Right ventricle myocardium superior (tissue), 1 donor: Measurements from ENCODE around the gene ANO4. TPM values are rescaled to one million over a fixed set of nuclear protein-coding genes. Genes with fewer than 3 reads are reported as not detected.
"Not testable (repeated sequence)": the region's sequence is repeated elsewhere in the genome, so short reads cannot be mapped to it uniquely, and the experiment has no call there.

ENCODE experiments used
- ATAC-seq: fragments of 200-7000 bp; cut with Tn5 transposase; one replicate; pipeline ENCODE4 v1.9.1; 2020; ENCODE audit warnings: mild to moderate bottlenecking; ENCODE audit not compliant: poor library complexity
- DNase-seq: peaks from one replicate; pipeline ENCODE4 v3.0.0-alpha.2; 2020
- intact Hi-C: fragments of 100-400 bp; cut with DNase I; formaldehyde crosslinking; loops from one replicate; pipeline ENCODE4 v1.11.2; 2022
- total RNA-seq: library from RNA; stranded (reverse); fragmentation: NEBNext Ultra II Directional; extraction: Animal tissue kit (Norgen Biotek cat#: 25700); gene quantifications from one replicate; pipeline ENCODE4 v1.2.1, GENCODE V29; 2021
- donor health status: DM: no; HTN: yes; CAD: no; lungs with severe emphysema.

The ANO4 gene
- total RNA-seq, 1 donor from 2014 or later = not detected

DNA sequence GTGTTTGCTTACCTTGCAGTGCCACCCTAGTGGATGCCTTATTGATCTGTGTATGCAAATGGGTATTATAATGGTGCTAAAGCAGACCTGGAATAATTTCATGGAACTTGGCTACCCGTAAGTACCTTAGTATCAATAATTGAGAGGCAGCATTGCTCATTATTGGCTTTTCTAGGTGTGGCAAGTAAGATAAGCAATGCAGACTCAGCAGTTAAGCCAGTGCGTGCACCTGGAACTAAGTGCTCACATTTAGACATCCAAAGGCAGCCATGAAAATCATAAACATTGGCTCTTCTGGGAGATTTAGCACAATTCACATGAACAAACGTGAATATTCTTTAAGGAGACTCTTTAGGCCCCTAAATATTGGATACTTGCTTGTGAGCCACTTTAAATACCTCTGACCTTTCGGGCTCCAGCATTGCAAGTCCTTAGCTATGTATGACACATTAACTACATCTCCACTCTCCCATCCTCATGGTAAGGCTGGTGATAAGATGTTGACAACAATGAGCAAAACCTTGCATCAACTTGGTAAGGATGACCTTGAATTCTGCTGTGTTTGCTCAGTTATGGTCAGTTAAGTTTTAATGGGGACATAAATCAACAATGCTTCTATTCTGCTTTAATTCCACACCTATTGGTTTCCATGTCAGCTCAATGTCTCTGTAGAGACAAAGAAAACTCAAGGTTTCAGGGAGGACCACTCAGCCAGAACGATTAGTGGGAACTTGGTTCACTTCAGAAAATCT lies 303.4 kb downstream of the ANO4 start:
- ATAC-seq = no peak
- DNase-seq = no peak
- intact Hi-C loops = no loop called here

DNA sequence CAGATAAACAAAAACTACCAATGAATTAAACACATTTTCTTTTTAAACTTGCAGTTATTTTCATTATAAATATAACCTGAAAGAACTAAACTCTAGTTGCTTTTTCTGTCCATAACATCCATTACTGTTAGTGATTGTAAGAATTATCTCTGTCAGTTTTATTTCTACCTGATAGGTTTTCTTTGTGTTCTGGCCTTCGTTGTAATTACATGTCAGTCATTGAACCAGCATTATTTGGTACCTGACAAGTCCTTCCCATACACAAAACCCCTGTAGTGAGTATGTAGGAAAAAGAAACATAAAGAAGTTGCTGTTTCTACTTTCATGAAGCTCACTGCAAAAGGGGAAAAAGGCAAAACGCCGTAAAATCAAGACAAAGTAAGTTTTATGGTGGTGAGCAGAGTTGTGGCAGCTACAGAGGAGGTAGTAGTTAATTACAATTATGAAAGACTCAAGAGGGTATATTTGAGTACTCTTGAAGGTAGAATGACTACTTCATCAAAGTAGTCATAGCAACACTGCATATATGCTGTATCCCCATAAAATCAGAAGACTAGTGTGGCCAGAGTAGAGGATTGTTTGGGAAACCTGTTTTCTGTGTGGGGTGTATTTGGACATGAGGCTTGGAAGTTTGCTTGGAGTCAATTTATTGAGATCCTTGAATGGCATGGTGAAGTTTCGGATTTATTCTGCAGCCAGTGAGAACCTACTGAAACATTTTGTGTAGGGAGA lies 312.6 kb downstream of the ANO4 start:
- no peak for ATAC-seq
- DNase-seq = no peak
- intact Hi-C loops = no loop called here

DNA sequence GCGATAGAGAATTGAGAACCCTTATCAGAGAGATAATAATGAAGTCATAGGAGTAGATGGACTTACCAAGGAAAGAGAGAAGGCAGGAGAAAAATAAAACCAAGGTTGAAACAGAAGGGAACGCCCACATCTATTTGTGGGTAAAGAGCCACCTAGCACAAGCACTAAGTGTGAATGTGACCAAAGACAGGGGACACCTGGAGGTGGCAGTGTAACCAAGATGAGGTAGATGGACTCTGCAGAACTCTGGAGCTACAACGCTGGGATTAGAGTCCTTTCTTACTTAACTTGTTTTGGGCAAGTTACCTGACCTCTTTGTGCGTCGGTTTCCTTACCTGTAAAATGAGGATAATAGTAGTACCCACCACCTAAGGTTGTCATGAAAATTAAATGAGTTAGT lies 313.6 kb downstream of the ANO4 start:
- no peak for ATAC-seq
- no peak for DNase-seq
- intact Hi-C loops = no loop called here

DNA sequence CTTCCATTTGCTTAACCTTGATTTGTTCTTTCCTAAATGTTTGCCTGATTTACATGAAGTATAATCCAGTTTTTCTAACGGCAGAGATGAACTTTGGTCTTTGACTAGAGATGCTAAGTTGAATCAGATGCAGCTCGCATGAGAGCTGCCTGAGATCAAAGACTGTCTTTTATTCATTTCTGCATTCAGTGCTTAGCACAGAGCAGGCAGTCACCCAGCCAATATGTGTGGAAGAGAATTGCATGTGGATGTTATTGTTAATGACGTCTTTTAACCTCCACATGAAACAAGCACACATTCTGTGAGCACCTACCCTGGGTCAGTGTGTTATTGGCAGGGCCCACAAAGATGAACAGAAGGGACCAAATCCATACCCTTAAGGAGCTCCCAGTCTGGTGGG lies 316.3 kb downstream of the ANO4 start:
- DNase-seq (no peak), ATAC-seq (no peak)
- intact Hi-C loops = no loop called here

DNA sequence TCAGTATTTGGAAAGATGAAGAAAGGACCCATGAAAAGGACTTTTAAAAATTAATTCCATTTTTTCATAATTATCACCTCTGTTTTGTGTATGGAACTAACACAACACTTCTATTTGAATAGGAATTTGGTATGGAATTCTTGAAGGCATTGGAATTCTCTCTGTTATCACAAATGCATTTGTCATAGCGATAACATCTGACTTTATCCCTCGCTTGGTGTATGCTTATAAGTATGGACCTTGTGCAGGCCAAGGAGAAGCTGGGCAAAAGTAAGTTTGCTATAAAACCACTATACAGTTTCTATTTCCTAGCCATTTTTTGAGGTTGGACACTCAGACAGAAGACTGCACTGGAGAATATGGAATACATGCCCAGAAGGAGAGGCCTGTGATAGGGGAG lies 316.9 kb downstream of the ANO4 start:
- intact Hi-C loops = no loop called here
- DNase-seq (no peak), ATAC-seq (no peak)

DNA sequence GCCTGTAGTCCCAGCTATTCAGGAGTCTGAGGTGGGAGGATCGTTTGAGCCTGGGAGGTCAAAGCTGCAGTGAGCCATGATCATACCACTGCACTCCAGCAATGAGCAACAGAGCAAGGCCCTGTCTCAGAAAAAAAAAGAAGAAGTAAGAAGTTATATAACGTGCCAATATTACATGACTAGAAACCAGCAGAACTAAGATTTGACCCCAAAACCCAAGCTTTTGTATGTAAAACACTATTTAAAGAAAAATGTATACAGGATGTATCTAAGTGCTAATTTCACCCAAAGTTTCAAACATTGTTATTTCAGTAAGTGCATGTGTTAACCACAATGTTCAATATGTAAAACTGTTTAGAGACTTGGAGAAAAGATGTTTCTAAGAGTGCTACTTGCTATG lies 320.8 kb downstream of the ANO4 start:
- ATAC-seq (no peak), DNase-seq (no peak)
- intact Hi-C loops = no loop called here

DNA sequence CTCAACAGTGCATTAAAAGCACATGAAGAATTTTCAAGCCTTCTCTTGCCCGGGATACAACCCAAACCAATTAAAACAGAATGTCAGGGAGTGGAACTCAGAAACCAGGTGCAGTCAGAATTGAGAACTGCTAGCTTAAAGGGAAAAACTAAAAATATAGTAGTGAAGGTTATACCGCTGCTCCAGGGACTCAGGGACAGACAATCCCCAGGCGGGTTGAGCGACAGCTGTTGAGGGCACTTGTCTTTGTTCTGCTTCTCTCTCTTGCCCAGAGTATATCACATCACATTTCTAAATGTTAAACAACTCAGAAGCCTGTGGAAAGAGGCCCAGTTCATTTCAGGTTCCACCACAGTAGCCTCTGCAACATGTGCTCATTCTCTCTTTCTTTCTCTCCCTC lies 322.3 kb downstream of the ANO4 start:
- intact Hi-C loops = no loop called here
- DNase-seq = no peak
- ATAC-seq = no peak

DNA sequence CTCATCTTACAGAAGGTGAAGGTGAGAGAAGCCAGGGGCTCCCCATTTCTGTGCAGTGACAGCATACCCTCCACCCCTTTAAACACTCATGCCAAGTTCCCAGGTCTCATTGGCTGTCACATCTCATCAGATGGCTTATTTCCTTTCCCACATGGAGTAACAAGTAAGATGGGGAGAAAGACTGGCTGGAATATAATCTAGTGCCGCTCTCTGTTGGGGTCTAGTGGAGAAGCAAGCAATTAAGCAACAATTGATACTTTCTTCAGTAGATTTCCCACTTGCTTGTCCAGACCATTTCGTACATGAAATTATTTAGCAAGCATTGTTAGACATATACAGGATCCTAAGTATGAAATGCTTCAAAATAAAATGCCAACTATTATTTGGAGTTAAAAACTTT lies 323.3 kb downstream of the ANO4 start:
- DNase-seq (no peak), ATAC-seq (no peak)
- intact Hi-C loops = no loop called here

DNA sequence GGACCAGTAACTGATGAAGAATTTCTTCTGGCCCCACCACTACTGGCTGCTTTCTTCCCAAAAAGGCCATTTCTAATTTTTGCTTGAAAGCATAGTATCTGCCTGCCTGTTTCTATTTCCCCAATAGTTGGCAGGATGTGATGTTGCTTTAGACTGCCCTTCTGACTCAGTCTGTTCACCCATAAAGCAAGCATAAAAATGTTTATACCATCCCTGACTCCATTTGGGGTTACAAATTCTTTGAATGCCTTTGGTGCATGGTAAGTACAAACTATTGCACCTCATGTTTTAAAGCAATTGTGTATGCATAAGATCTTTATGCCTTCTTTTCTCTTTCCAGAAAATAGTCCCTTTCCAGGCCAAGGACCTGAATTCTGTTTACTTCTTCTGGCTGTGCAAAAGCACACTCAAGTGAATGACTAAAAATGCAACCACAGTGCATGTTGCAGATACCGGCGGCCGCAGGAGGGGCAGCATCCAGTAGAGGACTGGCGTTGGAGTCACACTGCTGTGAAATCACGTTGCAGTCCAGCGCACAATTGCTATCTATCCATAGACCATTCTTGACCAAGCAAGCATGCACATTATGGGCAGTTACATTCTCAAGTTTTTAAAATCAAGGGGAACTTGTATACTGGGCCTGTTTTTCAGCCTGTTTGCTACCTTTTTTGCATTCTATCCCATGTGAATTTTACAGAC lies 333.1 kb downstream of the ANO4 start:
- no peak for DNase-seq
- intact Hi-C loops = no loop called here
- no peak for ATAC-seq

DNA sequence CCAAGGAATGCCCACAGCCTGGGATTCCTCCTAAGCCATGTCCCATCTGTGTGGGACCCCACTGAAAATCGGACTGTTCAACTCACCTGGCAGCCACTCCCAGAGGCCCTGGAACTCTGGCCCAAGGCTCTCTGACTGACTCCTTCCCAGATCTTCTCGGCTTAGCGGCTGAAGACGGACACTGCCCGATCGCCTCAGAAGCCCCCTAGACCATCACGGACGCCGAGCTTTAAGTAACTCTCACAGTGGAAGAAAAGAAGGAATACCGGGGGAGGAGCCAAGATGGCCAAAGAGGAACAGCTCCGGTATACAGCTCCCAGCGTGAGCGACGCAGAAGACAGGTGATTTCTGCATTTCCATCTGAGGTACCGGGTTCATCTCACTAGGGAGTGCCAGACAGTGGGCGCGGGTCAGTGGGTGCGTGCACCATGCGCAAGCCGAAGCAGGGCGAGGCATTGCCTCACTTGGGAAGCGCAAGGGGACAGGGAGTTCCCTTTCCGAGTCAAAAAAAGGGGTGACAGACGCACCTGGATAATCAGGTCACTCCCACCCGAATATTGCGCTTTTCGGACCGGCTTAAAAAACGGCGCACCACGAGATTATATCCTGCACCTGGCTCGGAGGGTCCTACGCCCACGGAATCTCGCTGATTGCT lies 351.3 kb downstream of the ANO4 start:
- intact Hi-C loops, DNase-seq, ATAC-seq: not testable (repeated sequence)

DNA sequence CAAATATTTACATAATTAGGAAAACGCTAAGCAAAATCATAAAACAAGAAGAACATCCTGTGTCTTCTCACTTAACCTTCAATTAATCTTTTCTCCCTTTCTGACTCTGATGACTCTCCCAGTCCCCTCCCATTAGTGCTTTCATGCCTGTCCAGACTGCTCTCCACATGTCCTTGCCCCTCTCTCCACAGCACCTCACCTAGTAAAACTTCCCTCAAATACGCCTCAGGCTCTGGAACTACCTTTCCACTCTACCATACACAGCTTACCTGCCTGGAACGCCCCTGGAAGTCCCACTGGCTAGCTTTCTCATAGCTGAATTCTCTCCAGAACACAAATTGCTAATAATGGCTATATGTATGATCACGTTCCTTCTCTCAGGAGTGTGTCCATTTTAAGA lies 370.7 kb downstream of the ANO4 start:
- intact Hi-C loops = no loop called here
- DNase-seq = no peak
- no peak for ATAC-seq

DNA sequence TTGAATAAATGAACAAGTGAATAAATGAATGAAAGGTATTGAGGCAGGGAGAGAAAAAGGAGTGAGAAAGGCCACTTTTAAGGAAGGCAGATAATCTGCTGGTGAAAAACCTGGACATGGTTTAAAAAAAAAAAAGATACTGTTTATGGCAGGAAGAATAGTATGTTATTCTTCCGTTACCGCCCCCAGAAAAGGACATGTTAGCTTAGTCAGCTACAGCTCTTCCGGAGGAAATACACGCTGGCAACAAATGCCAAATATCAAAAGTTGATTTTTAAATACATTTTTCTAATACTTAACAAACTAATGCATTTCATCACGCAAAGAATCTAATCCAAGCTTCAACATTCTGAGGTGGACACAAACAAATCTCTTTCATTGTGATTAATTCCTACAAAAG lies 372.3 kb downstream of the ANO4 start:
- DNase-seq = no peak
- no peak for ATAC-seq
- intact Hi-C loops = no loop called here

DNA sequence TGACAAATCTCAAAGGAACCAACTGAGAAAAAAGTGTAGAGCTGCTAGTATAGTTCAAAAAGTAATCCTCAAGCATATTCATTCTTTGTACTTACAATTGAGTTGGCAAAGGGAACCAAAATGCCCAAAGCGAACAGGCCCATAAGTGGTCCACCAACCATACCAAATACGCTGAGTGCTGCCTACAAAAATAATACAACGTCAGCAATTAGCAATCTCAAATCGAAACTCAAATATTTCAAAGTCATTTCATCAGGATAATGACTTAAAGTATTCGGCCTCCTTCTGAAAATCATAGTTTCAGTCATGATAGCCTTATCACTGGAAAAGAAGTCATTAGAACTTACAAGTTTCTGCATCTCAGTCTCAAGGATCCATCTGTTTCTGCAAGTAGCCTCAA lies 373.4 kb downstream of the ANO4 start:
- intact Hi-C loops = no loop called here
- ATAC-seq (no peak), DNase-seq (no peak)

DNA sequence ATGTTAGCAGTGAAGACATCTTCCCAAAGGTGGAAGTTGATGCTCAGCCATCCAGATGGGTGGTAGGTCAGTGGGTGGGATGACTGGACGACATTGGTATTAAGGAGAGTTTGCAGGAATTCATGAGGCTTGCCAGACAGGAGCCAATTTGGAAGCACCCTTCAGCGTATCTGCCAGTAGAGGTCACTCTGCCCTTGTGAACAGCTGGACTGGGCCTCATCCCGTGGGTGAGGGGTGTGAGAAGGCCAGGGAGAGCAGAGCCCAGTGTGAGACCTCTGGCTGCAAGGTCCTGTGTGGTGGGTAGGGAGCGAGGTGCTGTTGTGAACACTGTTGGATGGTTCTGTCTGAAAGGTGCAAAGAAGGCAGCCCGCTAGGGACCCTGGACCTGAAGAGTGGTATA lies 377.7 kb downstream of the ANO4 start:
- intact Hi-C loops = no loop called here
- no peak for ATAC-seq

DNA sequence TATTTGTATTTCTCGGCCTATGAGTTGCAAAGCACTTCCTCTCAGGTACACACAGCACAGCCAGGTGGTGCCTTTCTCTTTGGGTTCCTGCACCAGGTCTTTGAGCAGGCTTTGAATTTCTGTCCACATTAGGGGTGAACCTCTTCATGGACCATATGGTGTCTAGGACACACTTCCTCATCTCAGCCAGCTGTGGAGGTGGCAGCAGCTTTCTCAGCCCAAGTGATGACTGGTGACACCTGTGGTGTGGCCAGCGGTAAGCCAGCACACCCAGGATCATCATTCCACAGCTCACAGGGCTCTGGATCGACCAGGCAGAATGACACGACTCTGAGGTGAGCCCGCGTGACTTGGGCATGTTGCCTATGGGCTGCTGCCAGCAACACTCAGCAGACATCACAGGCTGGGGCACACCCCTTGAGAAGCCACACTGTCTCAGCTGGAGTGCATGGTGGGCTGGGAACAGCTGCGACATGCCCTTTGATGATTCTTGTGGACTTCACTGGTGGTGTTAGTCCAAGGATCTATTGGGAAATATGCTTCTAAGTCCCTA lies 378.7 kb downstream of the ANO4 start:
- intact Hi-C loops = no loop called here
- ATAC-seq = no peak
- no peak for DNase-seq

More for the DNA sequence above, 377.7 kb downstream of the ANO4 start:
- no peak for DNase-seq

DNA sequence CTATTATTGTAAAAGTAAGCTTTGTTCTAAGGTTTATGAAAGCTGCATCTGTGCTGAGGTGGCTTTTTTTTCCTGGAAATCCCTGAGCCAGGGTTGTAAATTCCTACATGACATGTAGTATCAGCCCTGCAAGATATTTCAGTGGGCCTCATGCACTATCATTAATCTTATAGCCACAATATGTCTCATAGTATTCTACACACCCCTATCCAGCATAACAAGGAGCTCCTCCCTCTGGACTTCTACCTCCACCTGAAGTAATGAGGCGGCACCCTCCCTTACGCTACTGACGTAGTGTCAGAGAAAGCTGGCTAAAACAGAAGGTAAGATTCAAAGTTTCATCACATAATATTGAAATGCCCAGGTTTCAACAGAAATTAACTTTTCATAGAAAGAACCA lies 380.0 kb downstream of the ANO4 start:
- DNase-seq (no peak), ATAC-seq (no peak)
- intact Hi-C loops = no loop called here
